ENCODE results near the gene COL24A1. TPM values are rescaled to one million over a fixed set of nuclear protein-coding genes. Genes with fewer than 3 reads are reported as not detected.

Gene COL24A1
- total and polyA plus RNA-seq, 2 donors (not counting 1 experiment from before 2014, with no cell fraction given): not detected

DNA sequence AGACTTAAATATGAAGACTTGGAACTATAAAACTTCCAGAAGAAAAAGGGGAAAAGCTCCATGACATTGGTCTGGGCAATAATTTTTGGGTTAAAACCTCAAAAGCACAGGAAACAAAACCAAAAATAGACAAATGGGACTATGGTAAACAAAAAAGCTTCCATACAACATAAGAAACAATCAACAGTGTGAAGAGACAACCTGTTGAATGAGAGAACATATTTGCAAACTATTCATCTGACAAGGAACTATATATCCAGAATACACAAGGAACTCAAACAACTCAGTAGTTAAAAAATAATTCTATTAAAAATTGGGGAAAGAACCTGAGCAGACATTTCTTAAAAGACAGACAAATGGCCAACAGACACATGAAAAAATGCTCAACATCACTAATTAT, 255.7 kb downstream of the COL24A1 start:
- H3K27ac Mint-ChIP-seq: no peak overlapping the region
- Histone ChIP-seq H2AFZ (ENCODE audit: insufficient read depth, low read depth, low read length, poor library complexity, severe bottlenecking) (no peak overlapping the region), H4K20me1 (ENCODE audit: control insufficient read depth, insufficient read depth, low read length, poor library complexity, severe bottlenecking) (no peaks in the 10 kb centered on the region), H3K9me3 (ENCODE audit: control extremely low read depth in 1 of 3, control insufficient read depth in 2 of 3, insufficient read depth in 1 of 3, low read length in 2 of 3) (no peaks in the 10 kb centered on the region), H3K27ac (ENCODE audit: low read length in 2 of 2) (no peak overlapping the region), H3K4me2 (replicated peaks; ENCODE audit: low read depth, low read length, poor library complexity, severe bottlenecking) (no peak overlapping the region), H3K36me3 (replicated peaks in 1 of 2; ENCODE audit: control extremely low read depth in 1 of 2, control insufficient read depth in 1 of 2, extremely low read depth in 1 of 2, insufficient read depth in 2 of 2, low read length in 1 of 2) (no peaks in the 10 kb centered on the region), H3K9ac (ENCODE audit: low read length) (no peak overlapping the region), H3K79me2 (ENCODE audit: control insufficient read depth, insufficient read depth, low read length) (no peaks in the 10 kb centered on the region), H3K27me3 (replicated peaks in 1 of 4; ENCODE audit: control extremely low read depth in 1 of 4, control insufficient read depth in 3 of 4, insufficient read depth in 4 of 4, low read length in 3 of 4) (no peaks in the 10 kb centered on the region), H3K4me3 (ENCODE audit: control extremely low read depth in 1 of 5, extremely low read depth in 1 of 5, insufficient read depth in 1 of 5, low read depth in 2 of 5, low read length in 4 of 5) (no peak overlapping the region), H3K4me1 (ENCODE audit: control insufficient read depth in 2 of 2, insufficient read depth in 2 of 2, low read length in 2 of 2) (no peaks in the 10 kb centered on the region)
- H3K4me3 Mint-ChIP-seq: no peak overlapping the region
- TF ChIP-seq, protein P1, sequence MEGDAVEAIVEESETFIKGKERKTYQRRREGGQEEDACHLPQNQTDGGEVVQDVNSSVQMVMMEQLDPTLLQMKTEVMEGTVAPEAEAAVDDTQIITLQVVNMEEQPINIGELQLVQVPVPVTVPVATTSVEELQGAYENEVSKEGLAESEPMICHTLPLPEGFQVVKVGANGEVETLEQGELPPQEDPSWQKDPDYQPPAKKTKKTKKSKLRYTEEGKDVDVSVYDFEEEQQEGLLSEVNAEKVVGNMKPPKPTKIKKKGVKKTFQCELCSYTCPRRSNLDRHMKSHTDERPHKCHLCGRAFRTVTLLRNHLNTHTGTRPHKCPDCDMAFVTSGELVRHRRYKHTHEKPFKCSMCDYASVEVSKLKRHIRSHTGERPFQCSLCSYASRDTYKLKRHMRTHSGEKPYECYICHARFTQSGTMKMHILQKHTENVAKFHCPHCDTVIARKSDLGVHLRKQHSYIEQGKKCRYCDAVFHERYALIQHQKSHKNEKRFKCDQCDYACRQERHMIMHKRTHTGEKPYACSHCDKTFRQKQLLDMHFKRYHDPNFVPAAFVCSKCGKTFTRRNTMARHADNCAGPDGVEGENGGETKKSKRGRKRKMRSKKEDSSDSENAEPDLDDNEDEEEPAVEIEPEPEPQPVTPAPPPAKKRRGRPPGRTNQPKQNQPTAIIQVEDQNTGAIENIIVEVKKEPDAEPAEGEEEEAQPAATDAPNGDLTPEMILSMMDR (IDR thresholded peaks at IDR 0.05): no peak
- no peak for TF ChIP-seq EZH2 (IDR thresholded peaks at IDR 0.05; ENCODE audit: borderline replicate concordance, insufficient read depth, low read depth, low read length, poor library complexity, severe bottlenecking)
- no peak for ATAC-seq (ENCODE audit: low read depth)
- ChIA-PET CTCF (no interaction called here), POLR2A (no interaction called here)
- no peaks in the 10 kb centered on the region for H3K9me3 Mint-ChIP-seq (ENCODE audit: insufficient read depth)
- no peaks in the 10 kb centered on the region for H3K27me3 Mint-ChIP-seq
- H3K4me1 Mint-ChIP-seq: no peaks in the 10 kb centered on the region
- intact Hi-C loops (cut with micrococcal nuclease): no loop called here
- DNase-seq: no peak

DNA sequence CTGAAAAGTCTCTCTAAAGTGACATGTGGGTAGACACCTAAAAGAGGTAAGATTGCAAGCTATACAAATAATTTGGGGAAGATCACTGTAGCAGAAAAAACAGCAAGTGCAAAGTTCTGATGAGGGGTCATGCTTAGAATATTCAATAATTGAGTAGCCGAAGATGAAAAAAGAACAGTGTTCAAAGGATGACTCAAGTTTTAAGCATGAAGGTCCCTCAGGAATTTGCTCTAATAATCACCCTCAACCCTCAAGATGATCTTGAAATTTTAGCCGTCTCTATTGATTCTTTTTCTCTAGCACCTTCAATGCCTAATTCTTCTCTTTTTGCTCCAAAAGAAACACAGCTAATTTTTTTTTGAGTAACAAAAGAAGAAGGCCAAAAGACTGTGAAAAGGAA, 257.7 kb downstream of the COL24A1 start:
- WGBS (ENCODE audit: insufficient coverage): no CpG with 5 or more reads among the region's 2 CpGs
- no peak for ATAC-seq (ENCODE audit: low read depth)
- no peak overlapping the region for H3K27ac ChIP-seq (ENCODE audit: low read length in 2 of 2)
- TF ChIP-seq, protein P1 (IDR thresholded peaks at IDR 0.05): no peak
- TF ChIP-seq EZH2 (IDR thresholded peaks at IDR 0.05; ENCODE audit: borderline replicate concordance, insufficient read depth, low read depth, low read length, poor library complexity, severe bottlenecking): no peak
- H3K27me3 ChIP-seq (replicated peaks in 1 of 4; ENCODE audit: control extremely low read depth in 1 of 4, control insufficient read depth in 3 of 4, insufficient read depth in 4 of 4, low read length in 3 of 4): no peaks in the 10 kb centered on the region
- H3K4me3 ChIP-seq (ENCODE audit: control extremely low read depth in 1 of 5, extremely low read depth in 1 of 5, insufficient read depth in 1 of 5, low read depth in 2 of 5, low read length in 4 of 5): no peak overlapping the region
- Mint-ChIP-seq H3K4me3 (no peak overlapping the region), H3K9me3 (ENCODE audit: insufficient read depth) (no peaks in the 10 kb centered on the region), H3K27me3 (no peaks in the 10 kb centered on the region), H3K4me1 (no peaks in the 10 kb centered on the region), H3K27ac (no peak overlapping the region)
- no peaks in the 10 kb centered on the region for H3K9me3 ChIP-seq (ENCODE audit: control extremely low read depth in 1 of 3, control insufficient read depth in 2 of 3, insufficient read depth in 1 of 3, low read length in 2 of 3)
- H4K20me1 ChIP-seq (ENCODE audit: control insufficient read depth, insufficient read depth, low read length, poor library complexity, severe bottlenecking): no peaks in the 10 kb centered on the region
- no peaks in the 10 kb centered on the region for H3K79me2 ChIP-seq (ENCODE audit: control insufficient read depth, insufficient read depth, low read length)
- no peak for DNase-seq
- ChIA-PET CTCF (no interaction called here), POLR2A (no interaction called here)
- no peaks in the 10 kb centered on the region for H3K36me3 ChIP-seq (replicated peaks in 1 of 2; ENCODE audit: control extremely low read depth in 1 of 2, control insufficient read depth in 1 of 2, extremely low read depth in 1 of 2, insufficient read depth in 2 of 2, low read length in 1 of 2)
- no peak overlapping the region for H2AFZ ChIP-seq (ENCODE audit: insufficient read depth, low read depth, low read length, poor library complexity, severe bottlenecking)
- H3K4me1 ChIP-seq (ENCODE audit: control insufficient read depth in 2 of 2, insufficient read depth in 2 of 2, low read length in 2 of 2): no peaks in the 10 kb centered on the region
- no peak overlapping the region for H3K9ac ChIP-seq (ENCODE audit: low read length)
- intact Hi-C loops (cut with micrococcal nuclease): no loop called here
- no peak overlapping the region for H3K4me2 ChIP-seq (replicated peaks; ENCODE audit: low read depth, low read length, poor library complexity, severe bottlenecking)
